Neural progenitor cell (in vitro differentiated cells): ENCODE data around the gene CKAP4. TPM values are rescaled to one million over a fixed set of nuclear protein-coding genes. Genes with fewer than 3 reads are reported as not detected.
A peak's percentile ranks its signal among the peaks of the same experiment; 100 is the strongest.

Source experiments
- DNase-seq: peaks from one replicate; pipeline ENCODE4 v3.0.0-alpha.2; 2016; ENCODE audit warnings: low spot score
- H2AFZ ChIP-seq: fragments of 200-600 bp; sonication (generic); replicated peaks from 2 replicates; pipeline ENCODE4 v1.6.1; 2016; ENCODE audit warnings: antibody characterized with exemption
- H3F3A ChIP-seq: fragments of 200-600 bp; sonication (generic); 2 replicates; pipeline ENCODE4 v1.6.1; 2016; ENCODE audit warnings: antibody characterized with exemption, low read depth
- H3K27ac ChIP-seq: fragments of 200-600 bp; sonication (generic); 2 replicates; pipeline ENCODE4 v1.5.1; 2016; ENCODE audit warnings: mild to moderate bottlenecking
- H3K27me3 ChIP-seq: fragments of 200-600 bp; sonication (generic); 2 replicates; pipeline ENCODE4 v1.6.1; 2016; ENCODE audit warnings: mild to moderate bottlenecking, moderate library complexity
- H3K36me3 ChIP-seq: fragments of 200-600 bp; sonication (generic); 2 replicates; pipeline ENCODE4 v1.5.1; 2016
- H3K4me1 ChIP-seq: fragments of 200-600 bp; sonication (generic); 2 replicates; pipeline ENCODE4 v1.6.1; 2016; ENCODE audit warnings: mixed run types
- H3K4me2 ChIP-seq: fragments of 200-600 bp; sonication (generic); 2 replicates; pipeline ENCODE4 v1.6.1; 2016
- H3K4me3 ChIP-seq: fragments of 200-600 bp; sonication (generic); 2 replicates; pipeline ENCODE4 v1.5.1; 2016
- H3K79me2 ChIP-seq: fragments of 200-600 bp; sonication (generic); 2 replicates; pipeline ENCODE4 v1.6.1; 2016; ENCODE audit warnings: low read depth
- H3K9ac ChIP-seq: fragments of 200-600 bp; sonication (generic); 2 replicates; pipeline ENCODE4 v1.6.1; 2016
- H3K9me3 ChIP-seq: fragments of 200-600 bp; sonication (generic); 2 replicates; pipeline ENCODE4 v1.5.1; 2016; ENCODE audit warnings: low read depth
- H4K20me1 ChIP-seq: fragments of 200-600 bp; sonication (generic); 2 replicates; pipeline ENCODE4 v1.6.1; 2016; ENCODE audit warnings: low read depth
- H3K27ac Mint-ChIP-seq: 3 replicates; pipeline ENCODE4 v1.8.0; 2021; ENCODE audit warnings: mixed read lengths
- H3K27me3 Mint-ChIP-seq: 2 replicates; pipeline ENCODE4 v1.8.0; 2022; ENCODE audit warnings: low read depth, mild to moderate bottlenecking, inconsistent platforms, moderate library complexity, mixed read lengths; ENCODE audit not compliant: insufficient read depth
- H3K36me3 Mint-ChIP-seq: 3 replicates; pipeline ENCODE4 v1.8.0; 2021; ENCODE audit warnings: mixed read lengths
- H3K4me1 Mint-ChIP-seq: 3 replicates; pipeline ENCODE4 v1.8.0; 2021; ENCODE audit warnings: mixed read lengths
- H3K4me3 Mint-ChIP-seq: 3 replicates; pipeline ENCODE4 v1.8.0; 2021; ENCODE audit warnings: mild to moderate bottlenecking, moderate library complexity, mixed read lengths
- H3K9me3 Mint-ChIP-seq: 3 replicates; pipeline ENCODE4 v1.8.0; 2020; ENCODE audit warnings: mixed read lengths
- CTCF ChIP-seq: fragments of 200-600 bp; sonication (generic); IDR thresholded peaks from 2 replicates; pipeline ENCODE4 v1.5.1; 2017; ENCODE audit warnings: antibody characterized with exemption, mild to moderate bottlenecking
- EZH2 ChIP-seq: fragments of 200-600 bp; sonication (generic); IDR thresholded peaks from 2 replicates; pipeline ENCODE4 v1.6.1; 2017; ENCODE audit warnings: antibody characterized with exemption, mild to moderate bottlenecking, moderate library complexity
- EZH2phosphoT487 ChIP-seq: fragments of 200-600 bp; sonication (generic); IDR thresholded peaks from 2 replicates; pipeline ENCODE4 v1.6.1; 2017; ENCODE audit warnings: antibody characterized with exemption
- total RNA-seq: library from RNA; depleted of rRNA; stranded (reverse); fragments of >200 nt; gene quantifications from 2 replicates; pipeline ENCODE4 v1.2.3, GENCODE V29; 2015; ENCODE audit warnings: low replicate concordance

Gene CKAP4
- total RNA-seq, 1 donor from 2014 or later: 58.7 TPM

GRCh38 chr12:106239241-106239950 lies 8.4 kb downstream of the CKAP4 start:
- no peak for TF ChIP-seq CTCF
- no peak for TF ChIP-seq EZH2phosphoT487
- TF ChIP-seq EZH2: no peak
- Histone ChIP-seq H2AFZ (no peak overlapping the region), H3K36me3 (no peaks in the 10 kb centered on the region), H3K9ac (no peak overlapping the region), H3K79me2 (peaks cover 28% of the 10 kb centered on the region), H3K4me2 (no peak overlapping the region), H3K27me3 (no peaks in the 10 kb centered on the region), H3K4me3 (no peak overlapping the region), H3K27ac (no peak overlapping the region), H3F3A (peaks cover 10% of the 10 kb centered on the region), H4K20me1 (peaks cover 17% of the 10 kb centered on the region), H3K9me3 (no peaks in the 10 kb centered on the region), H3K4me1 (no peaks in the 10 kb centered on the region)
- H3K27me3 Mint-ChIP-seq: peaks cover 6% of the 10 kb centered on the region
- peaks cover 40% of the 10 kb centered on the region for H3K36me3 Mint-ChIP-seq
- H3K4me3 Mint-ChIP-seq: no peak overlapping the region
- H3K9me3 Mint-ChIP-seq: no peaks in the 10 kb centered on the region
- peaks cover 19% of the 10 kb centered on the region for H3K4me1 Mint-ChIP-seq
- no peak for DNase-seq
- no peak overlapping the region for H3K27ac Mint-ChIP-seq

- H3K79me2 ChIP-seq: peaks cover 16% of the 10 kb centered on the region
- H3K9ac ChIP-seq: no peak overlapping the region
- H3K27ac ChIP-seq: no peak overlapping the region
- peaks cover 6% of the 10 kb centered on the region for H3K27me3 Mint-ChIP-seq
- H3K27me3 ChIP-seq: no peaks in the 10 kb centered on the region
- peaks cover 39% of the 10 kb centered on the region for H3K36me3 Mint-ChIP-seq
- no peak overlapping the region for H2AFZ ChIP-seq
- H3K4me3 Mint-ChIP-seq: peak overlapping the region; percentile 31
- peaks cover 10% of the 10 kb centered on the region for H3F3A ChIP-seq
- no peaks in the 10 kb centered on the region for H3K36me3 ChIP-seq
- peaks cover 17% of the 10 kb centered on the region for H3K4me1 Mint-ChIP-seq
- H3K4me2 ChIP-seq: no peak overlapping the region
- H3K4me1 ChIP-seq: no peaks in the 10 kb centered on the region
- peak; percentile 23 for DNase-seq
- no peaks in the 10 kb centered on the region for H3K9me3 ChIP-seq
- peak overlapping the region; percentile 83 for H3K27ac Mint-ChIP-seq
- no peak overlapping the region for H3K4me3 ChIP-seq
- H3K9me3 Mint-ChIP-seq: no peaks in the 10 kb centered on the region
- no peak for TF ChIP-seq EZH2phosphoT487
- no peak for TF ChIP-seq EZH2
- TF ChIP-seq CTCF: no peak
- H4K20me1 ChIP-seq: peaks cover 7% of the 10 kb centered on the region
Observed at GRCh38 chr12:106238146-106238545, 9.7 kb downstream of the CKAP4 start.

- no peak overlapping the region for H3K9ac ChIP-seq
- H3K4me2 ChIP-seq: no peak overlapping the region
- no peaks in the 10 kb centered on the region for H3K4me1 ChIP-seq
- TF ChIP-seq CTCF: no peak
- no peak for TF ChIP-seq EZH2phosphoT487
- TF ChIP-seq EZH2: no peak
- no peak overlapping the region for H2AFZ ChIP-seq
- peaks cover 2% of the 10 kb centered on the region for H3K79me2 ChIP-seq
- H3K4me3 ChIP-seq: no peak overlapping the region
- H3K9me3 ChIP-seq: no peaks in the 10 kb centered on the region
- H3F3A ChIP-seq: peaks cover 10% of the 10 kb centered on the region
- H3K4me3 Mint-ChIP-seq: no peak overlapping the region
- H4K20me1 ChIP-seq: peaks cover 7% of the 10 kb centered on the region
- no peaks in the 10 kb centered on the region for H3K9me3 Mint-ChIP-seq
- H3K27ac Mint-ChIP-seq: no peak overlapping the region
- H3K36me3 ChIP-seq: no peaks in the 10 kb centered on the region
- H3K27ac ChIP-seq: no peak overlapping the region
- DNase-seq: no peak
- H3K27me3 ChIP-seq: no peaks in the 10 kb centered on the region
- peaks cover 6% of the 10 kb centered on the region for H3K27me3 Mint-ChIP-seq
- peaks cover 17% of the 10 kb centered on the region for H3K4me1 Mint-ChIP-seq
- peaks cover 23% of the 10 kb centered on the region for H3K36me3 Mint-ChIP-seq
Observed at GRCh38 chr12:106235770-106236169, 12.1 kb downstream of the CKAP4 start.
